ENCODE results near the gene DNAH14.

DNA sequence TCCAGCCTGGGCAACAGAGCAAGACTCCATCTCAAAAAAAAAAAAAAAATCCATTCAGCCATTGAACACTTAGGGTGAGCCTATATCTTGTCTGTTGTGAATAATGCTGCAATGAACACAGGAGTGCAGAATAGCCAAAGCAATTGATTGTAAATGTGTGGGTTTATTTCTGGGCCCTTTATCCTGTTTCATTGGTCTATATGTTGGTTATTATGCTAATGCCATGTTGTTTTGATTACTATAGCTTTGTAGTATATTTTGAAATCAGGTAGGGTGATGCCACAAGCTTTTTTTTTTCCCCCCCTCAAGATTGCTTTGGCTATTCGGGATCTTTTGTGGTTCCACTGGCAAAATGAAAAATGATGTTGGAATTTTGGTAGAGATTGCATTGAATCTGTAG, 330.8 kb downstream of the DNAH14 start:
- no peak for TF ChIP-seq ZNF724P (CRISPR knock-in tag; IDR thresholded peaks at IDR 0.05; ENCODE audit: borderline replicate concordance)
- TF ChIP-seq, protein P1, sequence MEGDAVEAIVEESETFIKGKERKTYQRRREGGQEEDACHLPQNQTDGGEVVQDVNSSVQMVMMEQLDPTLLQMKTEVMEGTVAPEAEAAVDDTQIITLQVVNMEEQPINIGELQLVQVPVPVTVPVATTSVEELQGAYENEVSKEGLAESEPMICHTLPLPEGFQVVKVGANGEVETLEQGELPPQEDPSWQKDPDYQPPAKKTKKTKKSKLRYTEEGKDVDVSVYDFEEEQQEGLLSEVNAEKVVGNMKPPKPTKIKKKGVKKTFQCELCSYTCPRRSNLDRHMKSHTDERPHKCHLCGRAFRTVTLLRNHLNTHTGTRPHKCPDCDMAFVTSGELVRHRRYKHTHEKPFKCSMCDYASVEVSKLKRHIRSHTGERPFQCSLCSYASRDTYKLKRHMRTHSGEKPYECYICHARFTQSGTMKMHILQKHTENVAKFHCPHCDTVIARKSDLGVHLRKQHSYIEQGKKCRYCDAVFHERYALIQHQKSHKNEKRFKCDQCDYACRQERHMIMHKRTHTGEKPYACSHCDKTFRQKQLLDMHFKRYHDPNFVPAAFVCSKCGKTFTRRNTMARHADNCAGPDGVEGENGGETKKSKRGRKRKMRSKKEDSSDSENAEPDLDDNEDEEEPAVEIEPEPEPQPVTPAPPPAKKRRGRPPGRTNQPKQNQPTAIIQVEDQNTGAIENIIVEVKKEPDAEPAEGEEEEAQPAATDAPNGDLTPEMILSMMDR (CRISPR knock-in tag; IDR thresholded peaks at IDR 0.05) = no peak
- TF ChIP-seq HNRNPUL1 (IDR thresholded peaks at IDR 0.05; ENCODE audit: low read depth, low read length) = no peak
- no peak for TF ChIP-seq TOPORS (CRISPR knock-in tag; IDR thresholded peaks at IDR 0.05)
- TF ChIP-seq, protein P2, sequence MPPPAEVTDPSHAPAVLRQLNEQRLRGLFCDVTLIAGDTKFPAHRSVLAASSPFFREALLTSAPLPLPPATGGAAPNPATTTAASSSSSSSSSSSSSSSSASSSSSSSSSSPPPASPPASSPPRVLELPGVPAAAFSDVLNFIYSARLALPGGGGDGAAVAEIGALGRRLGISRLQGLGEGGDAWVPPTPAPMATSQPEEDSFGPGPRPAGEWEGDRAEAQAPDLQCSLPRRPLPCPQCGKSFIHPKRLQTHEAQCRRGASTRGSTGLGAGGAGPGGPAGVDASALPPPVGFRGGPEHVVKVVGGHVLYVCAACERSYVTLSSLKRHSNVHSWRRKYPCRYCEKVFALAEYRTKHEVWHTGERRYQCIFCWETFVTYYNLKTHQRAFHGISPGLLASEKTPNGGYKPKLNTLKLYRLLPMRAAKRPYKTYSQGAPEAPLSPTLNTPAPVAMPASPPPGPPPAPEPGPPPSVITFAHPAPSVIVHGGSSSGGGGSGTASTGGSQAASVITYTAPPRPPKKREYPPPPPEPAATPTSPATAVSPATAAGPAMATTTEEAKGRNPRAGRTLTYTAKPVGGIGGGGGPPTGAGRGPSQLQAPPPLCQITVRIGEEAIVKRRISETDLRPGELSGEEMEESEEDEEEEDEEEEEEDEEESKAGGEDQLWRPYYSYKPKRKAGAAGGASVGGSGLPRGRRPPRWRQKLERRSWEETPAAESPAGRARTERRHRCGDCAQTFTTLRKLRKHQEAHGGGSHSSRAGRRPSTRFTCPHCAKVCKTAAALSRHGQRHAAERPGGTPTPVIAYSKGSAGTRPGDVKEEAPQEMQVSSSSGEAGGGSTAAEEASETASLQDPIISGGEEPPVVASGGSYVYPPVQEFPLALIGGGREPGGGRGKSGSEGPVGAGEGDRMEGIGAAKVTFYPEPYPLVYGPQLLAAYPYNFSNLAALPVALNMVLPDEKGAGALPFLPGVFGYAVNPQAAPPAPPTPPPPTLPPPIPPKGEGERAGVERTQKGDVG (CRISPR knock-in tag; IDR thresholded peaks at IDR 0.05; ENCODE audit: borderline replicate concordance) = no peak
- TF ChIP-seq, protein P3, sequence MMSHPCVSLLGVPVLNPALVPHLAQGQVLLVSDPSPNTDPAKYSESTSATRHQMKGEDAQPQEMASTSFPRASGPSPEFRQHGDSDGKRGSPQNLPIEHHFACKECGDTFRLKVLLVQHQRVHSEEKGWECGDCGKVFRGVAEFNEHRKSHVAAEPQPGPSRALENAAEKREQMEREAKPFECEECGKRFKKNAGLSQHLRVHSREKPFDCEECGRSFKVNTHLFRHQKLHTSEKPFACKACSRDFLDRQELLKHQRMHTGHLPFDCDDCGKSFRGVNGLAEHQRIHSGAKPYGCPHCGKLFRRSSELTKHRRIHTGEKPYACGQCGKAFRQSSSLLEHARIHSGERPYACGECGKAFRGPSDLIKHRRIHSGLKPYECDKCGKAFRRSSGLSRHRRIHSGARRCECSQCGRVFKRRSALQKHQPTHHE (CRISPR knock-in tag; IDR thresholded peaks at IDR 0.05; ENCODE audit: borderline replicate concordance) = no peak
- no peak for TF ChIP-seq FOXK2 (IDR thresholded peaks at IDR 0.05)
- TF ChIP-seq ZNF563 (CRISPR knock-in tag; IDR thresholded peaks at IDR 0.05) = no peak
- TF ChIP-seq, protein P4, sequence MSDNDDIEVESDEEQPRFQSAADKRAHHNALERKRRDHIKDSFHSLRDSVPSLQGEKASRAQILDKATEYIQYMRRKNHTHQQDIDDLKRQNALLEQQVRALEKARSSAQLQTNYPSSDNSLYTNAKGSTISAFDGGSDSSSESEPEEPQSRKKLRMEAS (IDR thresholded peaks at IDR 0.05) = no peak
- TF ChIP-seq KDM2A (CRISPR knock-in tag; IDR thresholded peaks at IDR 0.05; ENCODE audit: borderline replicate concordance, low read depth) = no peak
